ENCODE results near the gene FXN. TPM values are rescaled to one million over a fixed set of nuclear protein-coding genes. Genes with fewer than 3 reads are reported as not detected.

The FXN gene
- polyA plus RNA-seq, 1 experiment = 9.2 TPM

DNA sequence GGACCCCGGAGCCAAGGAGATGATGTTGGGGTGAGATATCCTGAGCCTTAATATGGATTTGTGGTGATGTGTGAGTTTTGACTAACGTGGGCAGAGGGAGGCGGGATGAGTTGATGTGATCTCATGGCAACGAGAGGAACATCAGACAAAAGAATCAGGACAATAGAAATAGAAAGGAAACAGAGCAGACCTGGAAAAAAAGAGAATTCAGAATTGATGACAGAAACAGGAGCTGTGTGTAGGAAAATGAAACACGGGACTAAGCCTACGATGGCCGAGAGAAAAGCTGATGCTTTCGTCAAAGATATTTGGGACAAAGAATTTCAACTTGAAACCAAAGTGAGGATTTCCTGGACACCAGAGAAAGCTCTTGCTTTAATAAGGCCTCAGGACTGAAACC, 32.5 kb upstream of the FXN start:
- H3K27me3 ChIP-seq (ENCODE audit: control insufficient read depth, insufficient read depth, low read length) = 0 out of 2 replicates have a peak, but pooled peaks cover 2% of the 10 kb centered on the region
- ChIA-PET CTCF (interaction anchor here (1.1 to 1.6 kb wide), 2 partner anchors 17 to 423 kb away, joined by 4 to 5 read pairs; no protein-coding TSS in a partner anchor), POLR2A (no interaction called here)
- no peak for DNase-seq (ENCODE audit: low read depth)
- no peaks in the 10 kb centered on the region for H3K36me3 ChIP-seq (ENCODE audit: control insufficient read depth, insufficient read depth, low read length)
- TF ChIP-seq CTCF (IDR thresholded peaks at IDR 0.05; ENCODE audit: insufficient read depth, low read depth, low read length) = no peak
- no peak overlapping the region for H3K4me3 ChIP-seq (ENCODE audit: low read depth, low read length)

GRCh38 chr9:69004836-69005235, 30.7 kb upstream of the FXN start:
- Histone ChIP-seq H3K27me3 (ENCODE audit: control insufficient read depth, insufficient read depth, low read length) (peaks cover 2% of the 10 kb centered on the region; the same call in 1 of the 2 replicates), H3K36me3 (ENCODE audit: control insufficient read depth, insufficient read depth, low read length) (no peaks in the 10 kb centered on the region), H3K4me3 (ENCODE audit: low read depth, low read length) (no peak overlapping the region)
- DNase-seq (ENCODE audit: low read depth) = peak; percentile 13
- no peak for TF ChIP-seq CTCF (IDR thresholded peaks at IDR 0.05; ENCODE audit: insufficient read depth, low read depth, low read length)
- POLR2A ChIA-PET = no interaction called here
- CTCF ChIA-PET = interaction anchor here (0.7 to 1.6 kb wide), 3 partner anchors 15 to 421 kb away, joined by 3 to 7 read pairs (median 5); no protein-coding TSS in a partner anchor

DNA sequence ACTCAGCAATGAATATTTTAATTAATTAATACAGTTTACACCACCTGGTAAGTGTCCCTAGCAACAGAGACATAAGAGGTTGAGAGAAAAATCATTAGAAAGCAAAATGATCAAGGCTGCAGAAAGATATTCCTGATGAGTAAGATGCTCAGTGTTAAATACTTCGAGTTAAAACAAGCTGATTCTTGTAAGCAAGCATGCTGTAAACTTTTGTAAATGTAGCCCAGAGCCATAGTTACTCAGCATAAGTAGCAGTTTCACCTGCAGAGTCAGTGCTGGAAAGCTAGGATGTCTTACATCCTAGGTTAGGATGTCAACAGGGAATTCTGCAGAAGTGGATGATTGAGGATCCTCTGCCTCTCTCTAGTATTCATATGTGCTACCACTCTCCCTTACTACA, 25.8 kb upstream of the FXN start:
- no peak overlapping the region for H3K4me3 ChIP-seq (ENCODE audit: low read depth, low read length)
- H3K36me3 ChIP-seq (ENCODE audit: control insufficient read depth, insufficient read depth, low read length) = no peaks in the 10 kb centered on the region
- CTCF ChIA-PET = interaction anchor here (1.0 to 1.4 kb wide), 2 partner anchors 10 to 17 kb away, joined by 3 read pairs; no protein-coding TSS in a partner anchor
- no peak for DNase-seq (ENCODE audit: low read depth)
- POLR2A ChIA-PET = no interaction called here
- no peak for TF ChIP-seq CTCF (IDR thresholded peaks at IDR 0.05; ENCODE audit: insufficient read depth, low read depth, low read length)
- no peaks in the 10 kb centered on the region; the same call in 1 of the 2 replicates for H3K27me3 ChIP-seq (ENCODE audit: control insufficient read depth, insufficient read depth, low read length)

DNA sequence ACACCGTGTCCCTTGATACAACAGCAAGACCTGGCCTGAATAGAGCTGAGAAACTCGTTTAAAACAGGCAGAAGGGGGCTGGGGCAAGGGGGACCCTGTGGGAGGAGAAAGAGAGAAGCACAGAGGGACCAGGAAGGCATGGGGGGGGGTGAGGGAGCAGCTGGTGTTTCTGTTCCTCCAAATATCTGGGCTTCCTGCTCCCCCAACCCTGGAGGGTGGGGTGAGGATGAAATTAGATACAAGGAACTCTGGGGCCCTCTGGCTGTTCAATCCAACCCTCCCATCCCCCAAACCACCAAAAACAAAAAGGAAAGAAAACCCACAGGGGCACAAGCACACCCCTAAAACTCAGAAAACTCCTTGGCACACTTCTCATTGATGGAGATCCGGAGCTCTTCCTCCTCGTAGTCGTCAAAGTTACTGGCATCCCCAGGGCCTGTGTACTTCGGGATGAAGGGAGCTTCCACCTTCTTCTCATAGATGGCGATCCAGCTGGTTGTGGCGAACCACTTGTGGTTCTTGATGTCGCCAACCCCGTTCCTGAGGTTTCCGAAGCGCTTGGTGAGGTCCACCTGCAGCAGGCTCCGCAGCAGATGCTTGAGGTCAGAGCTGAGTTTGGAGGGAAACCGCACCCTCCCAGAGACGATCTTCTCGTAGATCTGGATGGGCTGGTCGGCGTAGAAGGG, 22.7 kb upstream of the FXN start:
- Histone ChIP-seq H3K36me3 (ENCODE audit: control insufficient read depth, insufficient read depth, low read length) (no peaks in the 10 kb centered on the region), H3K4me3 (ENCODE audit: low read depth, low read length) (no peak overlapping the region), H3K27me3 (ENCODE audit: control insufficient read depth, insufficient read depth, low read length) (no peaks in the 10 kb centered on the region; the same call in 1 of the 2 replicates)
- POLR2A ChIA-PET = no interaction called here
- no peak for DNase-seq (ENCODE audit: low read depth)
- no peak for TF ChIP-seq CTCF (IDR thresholded peaks at IDR 0.05; ENCODE audit: insufficient read depth, low read depth, low read length)
- CTCF ChIA-PET = interaction anchor here (1.2 kb wide), 2 partner anchors 12 to 16 kb away, joined by 3 to 4 read pairs; no protein-coding TSS in a partner anchor

DNA sequence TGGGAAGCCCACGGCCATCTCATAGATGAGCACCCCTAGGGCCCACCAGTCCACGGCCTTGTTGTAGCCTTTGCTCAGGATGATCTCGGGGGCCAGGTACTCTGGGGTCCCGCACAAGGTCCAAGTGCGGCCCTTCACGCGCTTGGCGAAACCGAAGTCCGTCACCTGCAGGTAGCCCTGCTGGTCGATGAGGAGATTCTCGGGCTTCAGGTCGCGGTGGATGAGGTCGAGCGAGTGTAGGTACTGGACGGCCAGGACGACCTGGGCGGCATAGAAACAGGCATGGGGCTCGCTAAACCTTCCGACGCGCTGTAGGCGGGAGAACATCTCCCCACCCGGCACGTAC, 22.2 kb upstream of the FXN start:
- CTCF ChIA-PET = no interaction called here
- no peak for TF ChIP-seq CTCF (IDR thresholded peaks at IDR 0.05; ENCODE audit: insufficient read depth, low read depth, low read length)
- POLR2A ChIA-PET = no interaction called here
- no peaks in the 10 kb centered on the region for H3K36me3 ChIP-seq (ENCODE audit: control insufficient read depth, insufficient read depth, low read length)
- H3K27me3 ChIP-seq (ENCODE audit: control insufficient read depth, insufficient read depth, low read length) = no peaks in the 10 kb centered on the region; the same call in 1 of the 2 replicates
- DNase-seq (ENCODE audit: low read depth) = no peak
- H3K4me3 ChIP-seq (ENCODE audit: low read depth, low read length) = no peak overlapping the region

Data from BJ (cell line).